ENCODE data around the gene FAIM2. TPM values are rescaled to one million over a fixed set of nuclear protein-coding genes. Genes with fewer than 3 reads are reported as not detected.

FAIM2 gene
- total RNA-seq, 1 donor from 2014 or later, result 0.18 TPM

DNA sequence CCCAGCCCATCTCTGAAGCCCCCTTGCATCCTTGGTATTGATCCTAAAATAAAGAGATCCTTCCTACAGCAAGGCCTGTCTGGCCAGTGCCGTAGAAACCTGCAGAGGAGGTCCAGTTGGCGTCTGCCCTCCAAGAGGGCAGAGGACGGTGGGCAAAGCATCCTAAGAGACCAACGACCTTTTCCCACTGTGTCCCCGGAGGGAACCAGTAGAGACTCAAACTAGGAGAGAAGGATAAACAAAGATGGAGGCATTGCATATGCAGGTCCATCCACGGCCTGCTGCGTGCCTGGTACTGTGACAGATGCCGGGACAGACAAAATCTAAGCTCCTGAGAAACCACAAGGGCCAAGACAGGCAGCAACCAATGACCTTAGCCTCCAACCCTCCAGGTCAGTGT lies 79.3 kb downstream of the FAIM2 start:
- Histone ChIP-seq H3K27ac (ENCODE audit: low read depth, low read length) (peak overlapping the region; percentile 66), H3K4me2 (ENCODE audit: low read length) (peak overlapping the region; percentile 97)
- peak overlapping the region; percentile 41 for H3K27ac Mint-ChIP-seq (ENCODE audit: unreplicated experiment)

DNA sequence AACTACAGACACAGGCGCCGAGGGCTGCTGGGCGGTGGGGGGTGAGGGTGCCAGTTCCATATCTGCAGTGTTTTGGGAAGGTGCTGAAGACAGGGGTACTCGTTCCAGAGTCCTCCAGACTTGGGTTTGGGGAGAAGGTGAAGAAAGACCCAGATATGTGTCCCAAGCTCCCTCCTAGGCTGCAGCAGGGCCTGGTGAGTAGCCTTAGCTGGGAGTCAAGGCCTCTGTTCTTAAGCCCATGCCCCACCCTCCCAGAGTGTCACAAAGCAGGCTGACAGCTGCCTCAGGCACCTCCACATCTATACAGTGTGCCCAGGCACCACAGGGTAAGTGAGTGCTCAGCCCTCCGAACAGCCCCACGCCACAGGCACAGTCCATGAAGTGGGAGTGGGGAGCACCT lies 79.7 kb downstream of the FAIM2 start:
- Histone ChIP-seq H3K4me3 (ENCODE audit: insufficient read depth, low read depth, low read length) (no peak overlapping the region), H3K27me3 (ENCODE audit: insufficient read depth, low read length) (no peaks in the 10 kb centered on the region), H4K20me1 (ENCODE audit: insufficient read depth, low read length) (peaks cover 83% of the 10 kb centered on the region), H3K4me2 (ENCODE audit: low read length) (no peak overlapping the region), H2AFZ (ENCODE audit: low read depth, low read length) (no peak overlapping the region), H3K9ac (ENCODE audit: low read length) (no peak overlapping the region), H3K27ac (ENCODE audit: low read depth, low read length) (no peak overlapping the region), H3K79me2 (ENCODE audit: insufficient read depth, low read length) (peaks cover 87% of the 10 kb centered on the region), H3K4me1 (ENCODE audit: insufficient read depth, low read length) (peaks cover 36% of the 10 kb centered on the region), H3K9me3 (ENCODE audit: insufficient read depth, low read depth, low read length) (no peaks in the 10 kb centered on the region), H3K36me3 (ENCODE audit: insufficient read depth, low read length) (no peaks in the 10 kb centered on the region)
- peak overlapping the region; percentile 54 for H3K4me3 Mint-ChIP-seq (ENCODE audit: unreplicated experiment)
- H3K36me3 Mint-ChIP-seq (ENCODE audit: low read depth, unreplicated experiment), result peaks cover 6% of the 10 kb centered on the region
- TF ChIP-seq EZH2 (IDR thresholded peaks at IDR 0.05; ENCODE audit: insufficient read depth, low read length), result no peak
- TF ChIP-seq, protein P1, sequence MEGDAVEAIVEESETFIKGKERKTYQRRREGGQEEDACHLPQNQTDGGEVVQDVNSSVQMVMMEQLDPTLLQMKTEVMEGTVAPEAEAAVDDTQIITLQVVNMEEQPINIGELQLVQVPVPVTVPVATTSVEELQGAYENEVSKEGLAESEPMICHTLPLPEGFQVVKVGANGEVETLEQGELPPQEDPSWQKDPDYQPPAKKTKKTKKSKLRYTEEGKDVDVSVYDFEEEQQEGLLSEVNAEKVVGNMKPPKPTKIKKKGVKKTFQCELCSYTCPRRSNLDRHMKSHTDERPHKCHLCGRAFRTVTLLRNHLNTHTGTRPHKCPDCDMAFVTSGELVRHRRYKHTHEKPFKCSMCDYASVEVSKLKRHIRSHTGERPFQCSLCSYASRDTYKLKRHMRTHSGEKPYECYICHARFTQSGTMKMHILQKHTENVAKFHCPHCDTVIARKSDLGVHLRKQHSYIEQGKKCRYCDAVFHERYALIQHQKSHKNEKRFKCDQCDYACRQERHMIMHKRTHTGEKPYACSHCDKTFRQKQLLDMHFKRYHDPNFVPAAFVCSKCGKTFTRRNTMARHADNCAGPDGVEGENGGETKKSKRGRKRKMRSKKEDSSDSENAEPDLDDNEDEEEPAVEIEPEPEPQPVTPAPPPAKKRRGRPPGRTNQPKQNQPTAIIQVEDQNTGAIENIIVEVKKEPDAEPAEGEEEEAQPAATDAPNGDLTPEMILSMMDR (IDR thresholded peaks at IDR 0.05; ENCODE audit: insufficient read depth, low read depth, low read length), result no peak
- no peak overlapping the region for H3K27ac Mint-ChIP-seq (ENCODE audit: unreplicated experiment)
- no peaks in the 10 kb centered on the region for H3K27me3 Mint-ChIP-seq (ENCODE audit: low read depth, unreplicated experiment)
- no peak for FAIRE-seq
- no peak for DNase-seq (ENCODE audit: low read depth)
- H3K9me3 Mint-ChIP-seq (ENCODE audit: unreplicated experiment), result no peaks in the 10 kb centered on the region
- H3K4me1 Mint-ChIP-seq (ENCODE audit: low read depth, unreplicated experiment), result peaks cover 44% of the 10 kb centered on the region

More for the DNA sequence above, 79.3 kb downstream of the FAIM2 start:
- peaks cover 78% of the 10 kb centered on the region for H4K20me1 ChIP-seq (ENCODE audit: insufficient read depth, low read length)
- no peaks in the 10 kb centered on the region for H3K27me3 ChIP-seq (ENCODE audit: insufficient read depth, low read length)
- peaks cover 41% of the 10 kb centered on the region for H3K4me1 ChIP-seq (ENCODE audit: insufficient read depth, low read length)
- Mint-ChIP-seq H3K9me3 (ENCODE audit: unreplicated experiment) (no peaks in the 10 kb centered on the region), H3K36me3 (ENCODE audit: low read depth, unreplicated experiment) (peaks cover 4% of the 10 kb centered on the region), H3K4me1 (ENCODE audit: low read depth, unreplicated experiment) (peaks cover 45% of the 10 kb centered on the region), H3K4me3 (ENCODE audit: unreplicated experiment) (peak overlapping the region; percentile 54), H3K27me3 (ENCODE audit: low read depth, unreplicated experiment) (no peaks in the 10 kb centered on the region)
- FAIRE-seq, result no peak
- peak overlapping the region; percentile 87 for H3K9ac ChIP-seq (ENCODE audit: low read length)
- DNase-seq (ENCODE audit: low read depth), result no peak
- no peaks in the 10 kb centered on the region for H3K9me3 ChIP-seq (ENCODE audit: insufficient read depth, low read depth, low read length)
- H3K36me3 ChIP-seq (ENCODE audit: insufficient read depth, low read length), result no peaks in the 10 kb centered on the region
- TF ChIP-seq, protein P1 (IDR thresholded peaks at IDR 0.05; ENCODE audit: insufficient read depth, low read depth, low read length), result no peak
- TF ChIP-seq EZH2 (IDR thresholded peaks at IDR 0.05; ENCODE audit: insufficient read depth, low read length), result no peak
- peaks cover 82% of the 10 kb centered on the region for H3K79me2 ChIP-seq (ENCODE audit: insufficient read depth, low read length)
- no peak overlapping the region for H2AFZ ChIP-seq (ENCODE audit: low read depth, low read length)
- H3K4me3 ChIP-seq (ENCODE audit: insufficient read depth, low read depth, low read length), result peak overlapping the region; percentile 22

DNA sequence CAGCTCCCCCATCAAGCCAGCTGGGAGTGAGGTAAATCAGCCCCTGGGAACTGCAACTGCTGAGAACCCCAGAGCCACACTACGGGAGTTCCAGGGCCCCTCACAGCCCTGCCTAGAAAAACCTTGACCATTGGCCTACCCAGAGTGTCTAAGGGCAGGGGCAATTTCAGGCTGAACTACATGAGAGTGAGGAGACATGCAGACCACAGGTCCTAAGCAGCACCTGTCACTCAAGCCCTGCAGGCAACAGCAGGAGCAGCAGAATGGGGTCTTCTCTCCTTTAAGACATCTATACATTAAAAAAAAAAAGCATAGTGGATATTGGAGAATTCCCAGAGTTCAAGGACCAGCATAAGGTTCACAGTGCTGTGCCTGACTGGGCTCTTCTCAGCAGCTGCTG lies 80.3 kb downstream of the FAIM2 start:
- TF ChIP-seq EZH2 (IDR thresholded peaks at IDR 0.05; ENCODE audit: insufficient read depth, low read length), result no peak
- TF ChIP-seq, protein P1 (IDR thresholded peaks at IDR 0.05; ENCODE audit: insufficient read depth, low read depth, low read length), result no peak
- H4K20me1 ChIP-seq (ENCODE audit: insufficient read depth, low read length), result peaks cover 85% of the 10 kb centered on the region
- Mint-ChIP-seq H3K27me3 (ENCODE audit: low read depth, unreplicated experiment) (no peaks in the 10 kb centered on the region), H3K9me3 (ENCODE audit: unreplicated experiment) (no peaks in the 10 kb centered on the region), H3K4me1 (ENCODE audit: low read depth, unreplicated experiment) (peaks cover 44% of the 10 kb centered on the region), H3K4me3 (ENCODE audit: unreplicated experiment) (no peak overlapping the region), H3K36me3 (ENCODE audit: low read depth, unreplicated experiment) (peaks cover 6% of the 10 kb centered on the region), H3K27ac (ENCODE audit: unreplicated experiment) (no peak overlapping the region)
- no peak overlapping the region for H3K4me3 ChIP-seq (ENCODE audit: insufficient read depth, low read depth, low read length)
- no peak overlapping the region for H3K9ac ChIP-seq (ENCODE audit: low read length)
- H3K27me3 ChIP-seq (ENCODE audit: insufficient read depth, low read length), result no peaks in the 10 kb centered on the region
- no peaks in the 10 kb centered on the region for H3K9me3 ChIP-seq (ENCODE audit: insufficient read depth, low read depth, low read length)
- no peaks in the 10 kb centered on the region for H3K36me3 ChIP-seq (ENCODE audit: insufficient read depth, low read length)
- H3K79me2 ChIP-seq (ENCODE audit: insufficient read depth, low read length), result peaks cover 87% of the 10 kb centered on the region
- H3K4me1 ChIP-seq (ENCODE audit: insufficient read depth, low read length), result peaks cover 32% of the 10 kb centered on the region
- DNase-seq (ENCODE audit: low read depth) (no peak), FAIRE-seq (no peak)
- no peak overlapping the region for H2AFZ ChIP-seq (ENCODE audit: low read depth, low read length)
- no peak overlapping the region for H3K4me2 ChIP-seq (ENCODE audit: low read length)
- no peak overlapping the region for H3K27ac ChIP-seq (ENCODE audit: low read depth, low read length)
